K562 (cell line): ENCODE measurements around the gene ANK3. TPM values are rescaled to one million over a fixed set of nuclear protein-coding genes. Genes with fewer than 3 reads are reported as not detected.

Experiments used
- ATAC-seq: fragments of 200-7000 bp; cut with Tn5 transposase; 3 replicates; pipeline ENCODE4 v1.9.1; 2020; ENCODE audit warnings: moderate library complexity
- BruUV-seq: library from RNA; stranded (reverse); fragments of 400-500 nt; replicated peaks from 2 replicates; lab custom pipeline; 2021; lab: Mats Ljungman, UMichigan
- CTCF ChIA-PET: fragments of 300-600 bp; formaldehyde crosslinking; extraction: SDS; loops from one replicate; lab custom pipeline; 2021; ENCODE audit warnings: low intra/inter-chr PET ratio; lab: Yijun Ruan, JAX
- POLR2A ChIA-PET: fragments of 300-600, 350-650 bp; sonication (Branson Sonifier 250); formaldehyde crosslinking; extraction: SDS; loops from one replicate; lab custom pipeline; 2021; ENCODE audit warnings: antibody characterized with exemption, inconsistent platforms; lab: Yijun Ruan, JAX
- DNase-seq, 4 experiments: peaks; one replicate each; pipeline versions ENCODE4 v3.0.0 to v3.0.0-alpha.2; 2011 to 2018; ENCODE audit warnings: low spot score in 3 of 4, mixed read lengths in 3 of 4; ENCODE audit errors: extremely low read depth in 1 of 4
- FAIRE-seq: peaks from 2 replicates; lab custom pipeline; 2011; peaks lifted over from hg19 to GRCh38; lab: Jason Lieb, UNC
- H2AFZ ChIP-seq: 2 replicates; pipeline ENCODE4 v1.6.0; 2011; ENCODE audit warnings: low read depth, low read length, control low read depth, inconsistent platforms
- H3K27ac ChIP-seq: fragments of 200-600 bp; 3 replicates; pipeline ENCODE4 v1.8.0; 2011; ENCODE audit warnings: low read depth, mild to moderate bottlenecking, control low read depth, inconsistent platforms, low read length, moderate library complexity, mixed read lengths; ENCODE audit errors: extremely low read depth
- H3K27me3 ChIP-seq, 2 experiments: fragments of 300-600 bp in 1 of 2; 2 replicates in 1 of 2; 3 replicates in 1 of 2; pipeline versions ENCODE4 v1.6.0 to v1.8.0; 2011; ENCODE audit warnings: inconsistent platforms in 2 of 2, low read length in 2 of 2, mild to moderate bottlenecking in 1 of 2, mixed read lengths in 1 of 2, moderate library complexity in 1 of 2; ENCODE audit not compliant: control insufficient read depth in 2 of 2, insufficient read depth in 2 of 2
- H3K36me3 ChIP-seq: fragments of 300-600 bp; 3 replicates; pipeline ENCODE4 v1.8.0; 2011; ENCODE audit warnings: mild to moderate bottlenecking, low read length, inconsistent platforms; ENCODE audit not compliant: control insufficient read depth, insufficient read depth
- H3K4me1 ChIP-seq, 2 experiments: fragments of 200-600 bp in 1 of 2; replicated peaks in 1 of 2; 2 replicates in 1 of 2; 3 replicates in 1 of 2; pipeline versions ENCODE4 v1.5.1 to v1.8.0; 2011; ENCODE audit warnings: inconsistent platforms in 2 of 2, low read length in 2 of 2, mild to moderate bottlenecking in 1 of 2, mixed read lengths in 1 of 2, moderate library complexity in 1 of 2; ENCODE audit not compliant: control insufficient read depth in 2 of 2, insufficient read depth in 2 of 2
- H3K4me2 ChIP-seq: 2 replicates; pipeline ENCODE4 v1.6.1; 2011; ENCODE audit warnings: low read length, control low read depth, inconsistent platforms, mixed read lengths; ENCODE audit not compliant: insufficient read depth
- H3K4me3 ChIP-seq: fragments of 200-600 bp; sonication (generic), shearing (Covaris generic); 2 replicates; pipeline ENCODE4 v1.5.1; 2016; ENCODE audit warnings: control low read depth, inconsistent platforms
- H3K79me2 ChIP-seq: fragments of 200-600 bp; 3 replicates; pipeline ENCODE4 v1.8.0; 2011; ENCODE audit warnings: low read length, inconsistent platforms; ENCODE audit not compliant: control insufficient read depth, insufficient read depth
- H3K9ac ChIP-seq, 2 experiments: 2 replicates each; pipeline versions ENCODE4 v1.6.0 to v1.6.1; 2011; ENCODE audit warnings: low read depth in 2 of 2, low read length in 2 of 2, control low read depth in 1 of 2, inconsistent platforms in 1 of 2, mild to moderate bottlenecking in 1 of 2, mixed read lengths in 1 of 2; ENCODE audit not compliant: insufficient read depth in 1 of 2
- H3K9me1 ChIP-seq: one replicate; pipeline ENCODE4 v1.6.0; 2011; ENCODE audit warnings: inconsistent platforms, mild to moderate bottlenecking, low read length, moderate library complexity; ENCODE audit not compliant: control insufficient read depth, insufficient read depth
- H3K9me3 ChIP-seq: replicated peaks from 2 replicates; pipeline ENCODE4 v1.5.1; 2011; ENCODE audit warnings: low read depth, low read length, inconsistent platforms; ENCODE audit not compliant: control insufficient read depth, insufficient read depth
- H4K20me1 ChIP-seq: replicated peaks from 2 replicates; pipeline ENCODE4 v1.6.1; 2011; ENCODE audit warnings: low read length, inconsistent platforms, mixed read lengths; ENCODE audit not compliant: control insufficient read depth, insufficient read depth
- BCOR ChIP-seq: fragments of 450-650 bp; IDR thresholded peaks from 2 replicates; pipeline ENCODE4 v1.6.1; 2016
- CUX1 ChIP-seq: fragments of 200-800 bp; sonication (Bioruptor generic); IDR thresholded peaks from 2 replicates; pipeline ENCODE4 v1.6.1; 2016; ENCODE audit warnings: missing genetic modification characterization, missing compliant biosample characterization
- FOXA3 ChIP-seq, 2 experiments: fragments of 450-650 bp in 1 of 2; sonication (generic) in 1 of 2; formaldehyde crosslinking; IDR thresholded peaks in 1 of 2; conservative IDR thresholded peaks in 1 of 2; 2 replicates each; pipeline versions ENCODE4 v1.4.0 to v1.8.0; 2020 to 2022; ENCODE audit warnings: mild to moderate bottlenecking in 2 of 2, missing genetic modification reagents in 1 of 2
- HDAC2 ChIP-seq: fragments of 450-650 bp; IDR thresholded peaks from 2 replicates; pipeline ENCODE4 v1.6.1; 2016; ENCODE audit warnings: mild to moderate bottlenecking
- HDAC6 ChIP-seq: IDR thresholded peaks from 2 replicates; pipeline ENCODE4 v1.6.1; 2012; ENCODE audit warnings: low read depth, mild to moderate bottlenecking, control low read depth, inconsistent platforms, low read length, moderate library complexity
- HMG20A ChIP-seq: fragments of 450-650 bp; formaldehyde crosslinking; conservative IDR thresholded peaks from 2 replicates; pipeline ENCODE4 v1.4.0; 2020; ENCODE audit warnings: mild to moderate bottlenecking, mixed read lengths
- KDM1A ChIP-seq, 2 experiments: fragments of 450-650 bp; IDR thresholded peaks; 2 replicates each; pipeline ENCODE4 v1.6.1; 2016; ENCODE audit warnings: mild to moderate bottlenecking in 2 of 2
- MEF2D ChIP-seq: conservative IDR thresholded peaks from 2 replicates; pipeline ENCODE4 v1.6.1; 2016; ENCODE audit warnings: low read depth, missing genetic modification characterization, missing compliant biosample characterization
- POLR2AphosphoS2 ChIP-seq: IDR thresholded peaks from 2 replicates; pipeline ENCODE4 v1.6.1; 2012; ENCODE audit warnings: low read length, improper control_type of control experiment
- PRMT5 ChIP-seq: sonication (generic); formaldehyde crosslinking; IDR thresholded peaks from 2 replicates; pipeline ENCODE4 v1.5.0; 2020; ENCODE audit warnings: missing genetic modification reagents
- RAD51 ChIP-seq: fragments of 450-650 bp; IDR thresholded peaks from 2 replicates; pipeline ENCODE4 v1.7.1; 2016; ENCODE audit warnings: low read depth, mild to moderate bottlenecking, borderline replicate concordance
- RFX1 ChIP-seq: fragments of 450-650 bp; IDR thresholded peaks from 2 replicates; pipeline ENCODE4 v1.6.1; 2016; ENCODE audit warnings: mild to moderate bottlenecking, moderate library complexity
- SAFB2 ChIP-seq: fragments of 200-400 bp; formaldehyde crosslinking; IDR thresholded peaks from 2 replicates; pipeline ENCODE4 v1.6.1; 2018; ENCODE audit warnings: borderline replicate concordance, low read length, low read depth, moderate library complexity; ENCODE audit not compliant: severe bottlenecking
- TAF15 ChIP-seq: fragments of 200-400 bp; formaldehyde crosslinking; IDR thresholded peaks from 2 replicates; pipeline ENCODE4 v1.6.1; 2017; ENCODE audit warnings: mild to moderate bottlenecking, low read depth, low read length, moderate library complexity
- TRIM28 ChIP-seq: fragments of 450-650 bp; IDR thresholded peaks from 2 replicates; pipeline ENCODE4 v1.6.1; 2017
- TSC22D4 ChIP-seq: fragments of 450-650 bp; IDR thresholded peaks from 2 replicates; pipeline ENCODE4 v1.6.1; 2016; ENCODE audit warnings: missing genetic modification characterization, missing biosample characterization, control low read depth
- ZBTB8A ChIP-seq: fragments of 450-650 bp; IDR thresholded peaks from 2 replicates; pipeline ENCODE4 v1.6.1; 2018; ENCODE audit warnings: mild to moderate bottlenecking, moderate library complexity; ENCODE audit not compliant: partially characterized antibody
- ZNF174 ChIP-seq: fragments of 250-450 bp; sonication (Bioruptor Pico); IDR thresholded peaks from 2 replicates; pipeline ENCODE4 v1.4.0; 2020; ENCODE audit warnings: mild to moderate bottlenecking
- ZNF77 ChIP-seq: fragments of 250-450 bp; sonication (Bioruptor Pico); IDR thresholded peaks from 2 replicates; pipeline ENCODE4 v1.5.0; 2020
- ZNF780A ChIP-seq: fragments of 250-450 bp; sonication (Bioruptor Pico); IDR thresholded peaks from 2 replicates; pipeline ENCODE4 v1.5.0; 2021; ENCODE audit warnings: mild to moderate bottlenecking
- ZSCAN29 ChIP-seq: fragments of 450-650 bp; IDR thresholded peaks from 2 replicates; pipeline ENCODE4 v1.6.1; 2017
- WGBS: fragments of 100-300 bp; shearing (Covaris generic); methylation state at CpG from one replicate; pipeline ENCODE4 v1.1.6; 2016; ENCODE audit warnings: low coverage, mixed read lengths; ENCODE audit not compliant: insufficient coverage; ENCODE audit errors: missing lambda C conversion rate; 5-methylcytosine and 5-hydroxymethylcytosine counted together
- in situ Hi-C: fragments of 300-500 bp; cut with MboI; formaldehyde crosslinking; loops from 4 replicates; pipeline ENCODE4 v1.15.0; 2018; ENCODE audit warnings: inconsistent platforms, mixed read lengths
- intact Hi-C: fragments of 100-400 bp; cut with micrococcal nuclease; formaldehyde crosslinking; loops from 2 replicates; pipeline ENCODE4 v1.14.2; 2022
- polyA plus RNA-seq, 8 experiments: library from polyadenylated mRNA; depleted of rRNA in 4 of 8; stranded (reverse) in 5 of 8; unstranded in 3 of 8; fragments of >200 nt; fragmentation: Nextera tagmentation in 2 of 8; fragmentation: Illumina TruSeq in 1 of 8; extraction: Ambion mirVana in 2 of 8; extraction: Trizol in 1 of 8; gene quantifications; 2 replicates each; pipeline versions ENCODE4 v1.2.1 to v1.2.3, GENCODE V29; 2011 to 2014; ENCODE audit warnings: inconsistent platforms in 1 of 8, missing spikeins in 1 of 8
- total RNA-seq, 7 experiments: library from RNA; depleted of rRNA in 6 of 7; stranded (reverse); fragments of >200 nt in 6 of 7; fragmentation: Illumina TruSeq in 2 of 7; extraction: Trizol in 2 of 7; gene quantifications; 2 replicates each; pipeline versions ENCODE4 v1.2.1 to v1.2.3, GENCODE V29; 2011 to 2021; ENCODE audit warnings: low replicate concordance in 1 of 7

Gene ANK3
- total and polyA plus RNA-seq, 9 of the 15 experiments (the other 6 are each of a cell fraction or from before 2014, with no cell fraction given): 10.0 to 32.3 (median 17.9) TPM

- Histone ChIP-seq H2AFZ (peak overlapping the region; percentile 41), H3K36me3 (no peaks in the 10 kb centered on the region), H4K20me1 (no peaks in the 10 kb centered on the region), H3K4me2 (no peak overlapping the region), H3K9ac (no peak overlapping the region), H3K4me3 (no peak overlapping the region), H3K79me2 (no peaks in the 10 kb centered on the region), H3K4me1 (peaks cover 11 to 59% of the 10 kb centered on the region in 2 experiments), H3K9me3 (no peaks in the 10 kb centered on the region), H3K27ac (peak overlapping the region; percentile 85; the same call in 1 of the 3 replicates), H3K9me1 (no peaks in the 10 kb centered on the region), H3K27me3 (no peaks in the 10 kb centered on the region)
- in situ Hi-C loops: no loop called here
- ChIA-PET POLR2A (interaction anchor here (2.2 kb wide), 1 partner anchor 10 kb away, joined by 28 read pairs; no protein-coding TSS in a partner anchor), CTCF (no interaction called here)
- no peak for DNase-seq
- ATAC-seq: no peak
- intact Hi-C loops: no loop called here
- no TSS peak for BruUV-seq
- WGBS: 82% methylated on average over 1 of the region's 1 CpG
- FAIRE-seq: no peak
- TF ChIP-seq BCOR (peak; percentile 65), RAD51 (no peak), ZBTB8A (no peak), FOXA3 (CRISPR knock-in tag; conservative IDR thresholded peaks at IDR 0.05 in 1 of 2, IDR thresholded peaks at IDR 0.05 in 1 of 2) (no peak), RFX1 (no peak), HDAC6 (no peak), TSC22D4 (tag) (no peak), HMG20A (CRISPR knock-in tag) (no peak), SAFB2 (no peak), CUX1 (no peak), POLR2AphosphoS2 (no peak), TRIM28 (no peak), ZSCAN29 (no peak), ZNF174 (no peak), TAF15 (no peak), PRMT5 (CRISPR knock-in tag) (no peak), ZNF780A (no peak), KDM1A (IDR thresholded peaks at IDR 0.05) (peak; percentile 42 to 53; a peak in 2 of 4 replicates), HDAC2 (0 out of 2 replicates have a peak, but pooled peaks have one; percentile 37), ZNF77 (no peak), MEF2D (tag) (no peak)
These were observed 77.9 kb downstream of the ANK3 start for GRCh38 chr10:60311821-60312220.
